Measurements from ENCODE around the gene RPL23.
A peak's percentile ranks its signal among the peaks of the same experiment; 100 is the strongest.

The RPL23 gene

GRCh38 chr17:38885044-38885727, 31.7 kb upstream of the RPL23 start:
- DNase-seq: no peak

GRCh38 chr17:38883592-38884526, 30.3 kb upstream of the RPL23 start:
- peak in 7 of 56 donors; percentile 20 to 45 (median 36) for DNase-seq

GRCh38 chr17:38882870-38883269, 29.3 kb upstream of the RPL23 start:
- DNase-seq: no peak

- peak in 20 of 56 donors; percentile 11 to 68 (median 44) for DNase-seq
Observed at GRCh38 chr17:38881600-38882191, 28.2 kb upstream of the RPL23 start.

GRCh38 chr17:38879878-38880665, 26.6 kb upstream of the RPL23 start:
- DNase-seq: peak in 1 of 56 donors; percentile 24

- peak in 20 of 56 donors; percentile 17 to 54 (median 38) for DNase-seq
Observed at GRCh38 chr17:38877130-38877851, 23.8 kb upstream of the RPL23 start.

- no peak for DNase-seq
Observed at GRCh38 chr17:38875477-38876075, 22.1 kb upstream of the RPL23 start.

GRCh38 chr17:38874505-38875400, 21.2 kb upstream of the RPL23 start:
- DNase-seq: peak in 7 of 56 donors; percentile 13 to 39 (median 29)

- no peak for DNase-seq
Observed at GRCh38 chr17:38873640-38874380, 20.3 kb upstream of the RPL23 start.

- no peak for DNase-seq
Observed at GRCh38 chr17:38872671-38873385, 19.3 kb upstream of the RPL23 start.

- DNase-seq: peak in 1 of 56 donors; percentile 10
Observed at GRCh38 chr17:38872027-38872511, 18.5 kb upstream of the RPL23 start.

- peak in 5 of 56 donors; percentile 18 to 40 (median 24) for DNase-seq
Observed at GRCh38 chr17:38871247-38872015, 17.9 kb upstream of the RPL23 start.

GRCh38 chr17:38870259-38871165, 17.0 kb upstream of the RPL23 start:
- DNase-seq: peak in 43 of 56 donors; percentile 21 to 73 (median 56)

- peak; percentile 37 to 93 (median 79) for DNase-seq
Observed at GRCh38 chr17:38869526-38870258, 16.2 kb upstream of the RPL23 start, which contains the start of gene LASP1. TSS of gene LASP1 (plus strand) at chr17:38870058. CDS start at chr17:38870190, 132 bp downstream.

Measured in amygdala (tissue), 56 donors.